GM19397 (cell line): ENCODE measurements around the gene GDPD5.
"Not testable (repeated sequence)": the region's sequence is repeated elsewhere in the genome, so short reads cannot be mapped to it uniquely, and the experiment has no call there.

ENCODE experiments used
- ATAC-seq: cut with Tn5 transposase; IDR thresholded peaks from one replicate; pipeline ENCODE4 v1.9.1; 2021; ENCODE audit warnings: mild to moderate bottlenecking, moderate library complexity; ENCODE audit not compliant: unreplicated experiment

Gene GDPD5

DNA sequence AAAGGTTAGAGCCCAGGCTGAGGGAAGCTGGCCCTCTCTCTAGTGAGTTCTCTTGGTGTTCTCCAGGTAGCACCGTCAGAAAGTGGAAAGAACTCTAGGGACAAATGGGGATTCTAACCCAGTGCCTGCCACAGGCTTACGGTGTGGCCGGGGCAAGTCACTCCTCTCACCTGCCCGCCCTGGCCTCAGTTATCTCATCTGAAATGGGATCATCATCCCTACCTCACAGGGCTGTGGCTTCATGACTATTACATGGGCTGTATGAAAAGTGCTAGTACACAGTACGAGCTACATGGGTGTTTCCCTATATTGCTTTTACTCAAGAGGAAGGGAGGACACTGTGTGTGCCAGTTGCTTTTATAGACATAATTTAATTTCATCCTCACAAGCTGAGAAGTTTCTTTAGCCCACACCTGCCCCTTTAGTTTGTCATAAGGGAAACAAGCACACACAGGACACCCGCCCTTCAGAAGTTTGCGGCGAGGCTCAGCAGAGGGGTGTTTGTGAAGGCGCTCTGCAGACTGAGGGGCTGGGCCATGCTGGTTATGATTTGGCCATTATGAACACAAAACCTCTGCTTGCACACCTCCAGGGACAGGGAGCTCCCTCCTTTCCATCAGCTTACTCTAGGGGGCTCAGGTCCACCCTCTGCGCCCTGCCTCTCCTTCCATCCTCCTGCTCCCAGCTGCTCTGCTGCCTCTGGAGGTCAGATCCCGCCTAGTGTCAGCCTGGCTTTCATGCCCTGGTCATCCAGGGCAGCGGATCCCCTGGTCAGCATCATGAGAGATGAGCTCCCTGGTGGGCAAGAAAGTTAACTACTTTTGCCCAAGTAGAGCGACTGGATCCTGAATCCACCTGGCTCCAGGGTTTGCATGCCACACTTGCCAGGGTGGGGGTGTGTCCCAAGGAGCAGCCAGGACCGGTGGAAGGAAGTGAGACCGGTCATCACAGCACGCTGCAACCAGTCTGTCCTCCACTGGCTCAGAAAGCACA, 93.9 kb downstream of the GDPD5 start:
- no peak for ATAC-seq

DNA sequence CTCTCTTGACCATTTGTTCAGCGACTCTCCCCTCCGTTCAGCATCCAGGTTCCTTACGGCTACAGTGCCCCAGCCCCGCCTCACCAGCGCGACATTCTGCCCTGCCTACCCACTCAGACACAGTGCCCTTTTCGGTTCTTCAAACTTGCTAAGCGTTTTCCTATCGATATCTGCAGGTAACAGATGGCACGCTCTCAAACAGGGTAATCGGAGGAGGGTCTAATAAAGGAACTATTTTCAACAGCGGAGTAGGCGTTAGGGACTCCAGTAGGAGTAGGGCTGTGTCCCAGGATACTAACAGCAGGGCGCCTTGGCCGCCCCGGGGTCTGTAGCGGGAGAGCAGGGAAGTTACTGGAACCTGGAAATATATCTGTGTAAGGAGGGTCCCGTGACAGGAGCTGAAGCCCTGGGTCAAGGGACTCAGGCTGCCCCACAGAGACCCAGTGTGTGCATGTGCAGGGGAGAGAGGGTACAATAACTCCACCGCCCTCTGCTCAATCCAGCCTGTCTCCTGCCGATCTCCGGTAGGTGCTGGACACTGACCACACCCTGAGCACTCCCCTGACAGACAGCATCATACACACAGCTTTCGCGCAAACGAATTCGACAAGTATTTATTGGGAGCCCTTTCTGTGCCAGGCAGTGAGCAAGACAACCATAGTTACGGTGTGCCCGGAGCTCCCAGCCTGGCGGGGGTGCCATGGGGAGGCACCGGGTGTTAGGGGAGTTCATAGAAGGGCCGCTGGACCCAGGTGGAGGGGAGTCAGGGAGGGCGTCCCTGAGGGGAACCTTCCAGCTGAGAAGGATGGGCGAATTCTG, 94.8 kb downstream of the GDPD5 start:
- ATAC-seq, result no peak

DNA sequence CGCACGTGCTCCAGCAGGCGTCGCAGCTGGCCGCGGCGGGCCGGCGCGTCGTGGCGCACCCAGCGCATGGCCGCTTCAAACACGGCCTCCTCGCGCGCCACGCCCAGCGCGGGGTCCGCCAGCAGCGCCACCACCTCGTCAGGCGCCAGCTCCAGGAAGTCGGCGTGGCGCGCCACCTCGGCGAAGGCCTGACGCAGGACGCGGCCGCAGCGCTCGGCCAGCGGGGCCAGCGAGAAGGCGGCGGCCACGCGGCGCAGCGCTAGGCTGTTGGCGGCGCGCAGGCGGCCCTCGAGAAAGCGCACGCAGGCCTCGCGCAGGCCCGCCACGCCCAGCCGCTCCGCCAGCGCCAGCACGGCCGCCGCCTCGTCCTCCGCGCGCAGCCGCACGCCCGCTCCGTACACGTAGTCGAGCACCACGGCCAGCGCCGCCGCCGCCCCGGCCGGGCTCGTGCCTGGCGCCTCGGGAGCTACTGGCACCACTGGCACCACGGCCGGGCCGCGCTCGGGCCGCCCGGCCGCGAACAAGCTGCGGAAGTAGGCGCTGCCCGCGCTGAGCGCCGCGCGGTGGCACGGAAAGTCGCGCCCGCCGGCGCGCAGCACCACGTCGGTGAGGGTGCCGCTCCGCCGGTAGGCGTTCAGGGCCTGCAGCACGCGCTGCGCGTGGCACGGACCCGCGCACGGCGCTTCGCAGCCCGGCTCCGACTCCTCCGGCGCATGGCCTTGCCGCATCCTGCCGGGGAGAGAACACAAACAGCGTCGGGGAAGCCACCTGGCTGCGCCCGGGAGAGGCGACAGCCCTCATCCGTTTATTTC, 95.6 kb downstream of the GDPD5 start:
- ATAC-seq, result no peak

DNA sequence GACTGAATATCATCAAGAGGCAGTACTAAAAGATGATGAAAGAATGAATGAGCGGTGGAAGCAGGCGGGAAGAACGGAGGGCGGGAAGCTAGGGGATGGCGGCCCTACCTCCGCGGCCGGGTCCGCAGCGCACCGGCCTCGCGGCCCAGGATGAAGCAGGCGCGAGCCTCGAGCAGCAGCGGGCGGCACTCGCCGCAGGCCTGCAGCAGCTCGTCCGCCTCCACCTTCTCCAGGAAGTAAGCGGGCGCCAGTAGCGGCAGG, 96.2 kb downstream of the GDPD5 start:
- ATAC-seq, result no peak

DNA sequence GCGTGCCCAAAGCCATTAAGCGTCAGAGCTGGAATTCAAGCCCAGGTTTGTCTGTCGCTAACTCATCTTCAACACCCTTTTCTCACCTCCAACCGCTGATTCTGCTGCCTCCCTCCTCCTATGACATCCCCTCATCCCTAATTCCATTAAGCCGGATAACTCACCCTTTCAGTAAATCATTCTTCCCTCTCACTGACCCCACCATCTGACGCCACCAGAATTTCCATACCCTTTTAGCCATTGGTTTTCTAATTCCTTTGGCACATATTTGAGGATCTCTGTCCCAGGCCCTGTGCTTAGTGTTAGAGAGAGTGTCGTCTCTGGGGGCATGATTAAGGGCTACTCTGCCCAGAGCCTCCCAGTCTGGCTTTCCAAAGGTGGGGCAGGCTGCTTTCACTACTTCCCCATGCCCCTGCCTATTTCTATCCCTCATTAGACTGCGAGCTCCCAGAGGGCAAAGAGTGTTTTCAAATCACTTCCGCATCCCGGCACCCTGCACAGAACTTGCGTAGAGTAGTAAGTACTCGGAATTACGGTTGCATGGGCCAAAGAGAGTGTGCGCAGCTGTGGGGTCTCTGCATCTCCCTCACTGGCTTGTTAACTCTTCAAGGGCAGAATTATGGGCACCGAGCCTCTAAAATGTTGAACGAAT, 96.6 kb downstream of the GDPD5 start:
- ATAC-seq, result no peak

DNA sequence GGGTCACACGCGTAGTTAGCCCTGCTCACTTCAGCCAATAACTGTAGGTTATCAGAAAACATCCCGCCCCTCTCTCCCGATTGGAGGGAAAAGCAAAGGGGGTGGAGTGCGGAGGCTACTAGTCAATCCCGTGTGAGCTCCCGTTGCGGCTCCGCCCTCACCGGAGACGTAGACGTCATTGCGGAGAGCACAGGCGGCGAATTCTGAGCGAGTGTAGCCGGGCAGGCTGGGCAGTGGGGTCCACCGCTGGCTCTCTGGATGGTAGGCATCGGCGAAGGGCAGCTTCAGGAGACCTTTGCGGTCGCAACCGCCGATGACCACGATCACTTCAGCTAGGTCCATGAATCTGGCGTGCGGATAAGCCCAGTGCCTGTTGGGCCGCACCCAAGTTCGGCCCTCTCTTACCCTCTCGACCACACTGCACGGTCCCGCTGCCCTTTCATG, 97.4 kb downstream of the GDPD5 start:
- peak; percentile 74 for ATAC-seq

DNA sequence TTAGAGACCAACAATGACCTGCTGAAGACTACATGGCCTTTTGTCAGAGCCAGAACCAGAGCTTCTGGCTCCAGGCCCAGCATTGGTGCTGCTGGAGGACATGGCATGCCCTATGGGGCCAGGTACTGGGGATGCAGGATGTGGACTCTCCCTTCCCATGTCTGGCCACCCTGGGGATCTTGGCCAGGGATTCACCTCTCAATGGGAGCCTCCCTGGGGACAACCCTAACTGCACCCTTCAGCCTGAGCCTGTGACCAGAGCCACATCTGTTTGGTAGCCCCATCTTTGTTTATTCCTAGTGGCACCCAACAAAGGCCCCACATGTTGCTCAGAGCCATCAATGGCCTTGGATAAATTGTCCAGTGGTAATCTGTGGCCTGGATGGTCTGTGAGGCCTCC, 98.6 kb downstream of the GDPD5 start:
- no peak for ATAC-seq

DNA sequence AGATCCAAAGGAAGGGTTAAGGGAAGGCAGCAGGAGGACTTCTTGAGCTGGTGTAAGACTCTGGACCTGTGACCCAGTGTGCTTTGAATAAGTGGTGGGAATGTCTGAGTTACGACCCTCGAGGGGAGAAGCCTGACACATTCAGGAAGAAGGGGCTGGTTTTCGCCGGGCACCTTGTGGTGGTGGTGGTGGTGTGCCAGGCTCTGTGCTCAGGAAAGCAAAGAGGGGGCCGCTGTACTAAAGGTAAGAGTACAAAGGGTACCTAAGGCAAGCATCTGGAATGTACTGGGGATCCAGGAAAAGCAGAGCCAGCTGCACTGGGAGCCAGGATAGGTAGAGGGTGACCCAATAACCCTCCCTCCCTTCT, 99.0 kb downstream of the GDPD5 start:
- no peak for ATAC-seq

DNA sequence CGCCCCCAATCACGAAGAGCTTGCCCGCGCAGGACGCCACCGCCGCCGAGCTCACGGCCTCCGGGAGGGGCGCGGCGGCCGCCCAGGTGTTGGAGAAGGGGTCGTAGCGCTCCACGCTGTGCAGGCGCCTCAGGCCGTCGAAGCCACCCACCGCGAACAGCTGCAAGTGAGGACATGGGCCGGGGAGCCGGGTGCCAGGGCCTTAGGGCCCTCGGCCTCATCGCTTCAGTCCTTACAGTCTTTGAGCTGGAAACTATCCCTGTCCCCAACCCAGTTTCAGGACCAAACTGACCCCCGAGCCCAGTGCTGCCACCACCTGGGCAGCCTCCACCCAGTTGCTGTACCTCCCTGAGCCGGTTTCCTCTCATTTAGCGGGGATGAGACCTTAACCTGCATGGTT, 100.3 kb downstream of the GDPD5 start:
- ATAC-seq, result no peak

DNA sequence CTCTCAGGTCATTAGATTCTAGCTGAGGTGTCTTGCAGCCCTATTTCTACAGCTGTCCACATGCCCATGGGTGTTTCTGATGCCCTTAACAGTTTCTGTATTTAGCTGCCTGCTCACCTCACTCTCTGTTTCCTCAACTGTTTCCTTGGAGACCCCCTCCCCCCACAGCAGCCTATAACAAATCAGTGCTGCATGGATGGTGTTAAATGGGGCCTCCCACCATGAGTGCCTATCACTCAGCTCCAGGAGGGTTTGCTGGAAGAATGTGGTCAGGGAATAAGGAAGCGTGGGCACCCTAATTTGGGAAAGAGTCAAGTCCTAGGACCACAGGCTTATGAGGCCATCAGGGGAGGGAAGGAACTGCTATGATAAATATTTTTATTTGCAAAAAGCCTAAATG, 101.3 kb downstream of the GDPD5 start:
- no peak for ATAC-seq

DNA sequence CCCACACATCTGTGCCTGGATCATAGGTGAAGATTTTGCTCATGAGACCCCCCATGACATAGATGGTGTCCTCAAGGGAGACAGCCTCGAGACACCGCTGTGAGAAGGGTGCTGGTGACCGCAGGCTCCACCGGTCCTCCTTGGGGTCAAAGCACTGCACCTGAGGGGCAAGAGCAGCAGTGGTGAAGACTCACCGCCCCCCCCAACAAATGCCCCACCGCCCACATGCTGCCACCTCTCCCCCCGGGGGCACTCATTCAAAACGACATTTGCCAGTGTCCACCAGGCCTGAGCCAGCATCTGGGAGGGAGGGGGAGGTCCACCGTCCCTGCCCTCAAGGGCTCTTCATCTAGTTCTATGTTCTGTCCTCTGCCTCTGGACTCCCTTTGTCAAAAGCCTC, 102.0 kb downstream of the GDPD5 start:
- no peak for ATAC-seq

DNA sequence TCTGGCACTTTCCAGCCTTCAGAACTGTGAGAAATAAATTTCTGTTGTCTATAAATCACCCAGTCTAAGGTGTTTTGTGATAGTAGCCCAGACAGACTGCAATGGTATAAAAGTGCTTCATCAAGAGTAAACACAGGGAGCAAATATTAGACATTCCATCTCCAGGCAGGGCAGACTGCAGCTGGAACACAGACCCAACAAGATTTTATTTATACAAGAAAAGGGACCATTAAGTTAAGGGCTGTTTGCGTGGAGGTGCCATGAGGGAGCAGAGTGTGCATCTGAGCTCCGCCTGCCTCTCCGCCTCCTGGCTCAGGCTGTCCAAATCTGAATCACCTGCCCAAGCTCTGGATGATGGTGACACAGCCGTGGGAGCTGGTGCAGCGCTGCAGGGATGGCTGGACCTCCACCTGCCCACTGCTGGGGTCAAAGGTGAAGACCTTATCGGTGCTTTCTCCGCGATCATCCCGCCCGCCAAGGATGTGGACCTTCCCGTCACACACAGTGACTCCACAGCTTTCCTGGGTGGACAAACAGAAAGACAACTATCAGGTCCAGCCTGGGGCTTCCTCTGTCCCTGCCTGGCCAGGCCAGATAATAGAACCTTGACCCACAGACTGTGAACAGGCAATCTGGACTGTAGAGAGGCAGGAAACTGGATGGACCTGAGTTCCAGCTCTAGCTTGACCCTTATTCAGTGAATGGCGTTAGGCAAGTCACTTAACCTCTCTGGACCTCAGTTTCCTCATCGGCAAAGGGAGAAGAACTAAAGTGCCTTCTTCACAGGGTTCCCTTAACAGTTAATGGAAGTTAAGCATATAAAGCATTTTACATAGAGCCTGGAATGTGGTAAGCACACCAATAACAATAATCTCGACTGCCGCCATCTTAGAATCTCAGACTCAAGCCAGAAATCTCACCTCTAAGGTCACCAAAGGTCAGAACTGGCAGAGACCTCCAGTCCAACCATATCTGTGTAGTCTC, 103.2 kb downstream of the GDPD5 start:
- ATAC-seq, result no peak

DNA sequence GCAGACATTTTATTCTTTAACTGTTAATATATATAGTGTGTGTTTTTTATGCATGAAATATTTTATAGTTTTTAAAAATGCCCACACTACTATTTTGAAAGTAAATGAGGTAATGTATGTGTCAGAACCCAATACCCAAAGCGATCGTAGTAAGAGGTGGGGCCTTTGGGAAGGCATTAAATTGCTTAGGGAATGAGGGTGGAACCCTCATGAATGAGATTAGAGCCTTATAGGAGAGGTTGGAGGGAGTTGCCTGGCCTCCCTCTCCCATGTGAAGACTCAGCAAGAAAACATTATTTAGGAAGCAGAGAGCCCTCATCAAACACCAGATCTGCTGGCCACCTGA, 103.9 kb downstream of the GDPD5 start:
- no peak for ATAC-seq

DNA sequence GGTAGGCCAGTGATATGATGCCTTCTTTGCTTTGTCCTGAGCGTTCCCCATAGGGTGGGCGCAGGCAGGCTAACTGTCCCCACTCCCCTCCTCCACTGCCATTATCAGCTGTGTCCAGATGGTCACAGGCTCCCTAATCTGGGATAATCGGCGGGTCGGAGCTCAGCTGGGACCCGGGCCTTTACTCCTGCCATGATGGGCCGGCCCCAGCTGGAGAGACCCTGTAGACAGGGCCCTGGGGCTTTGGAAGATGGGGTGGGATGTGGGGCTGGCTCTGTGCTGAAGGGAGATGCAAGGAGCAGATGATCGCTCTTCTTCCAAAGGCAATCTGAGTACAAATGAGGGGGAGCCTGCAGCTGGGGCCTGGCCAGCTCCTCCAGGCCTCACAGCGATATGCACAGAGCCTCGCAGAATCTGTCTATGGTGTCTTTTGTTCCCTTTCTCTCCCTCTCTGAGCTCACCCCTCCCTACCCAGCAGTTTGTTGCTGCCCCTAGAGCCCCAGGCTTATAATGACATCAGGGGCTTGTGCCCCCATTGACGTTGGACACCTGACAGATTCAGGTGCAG, 104.6 kb downstream of the GDPD5 start:
- ATAC-seq, result no peak

DNA sequence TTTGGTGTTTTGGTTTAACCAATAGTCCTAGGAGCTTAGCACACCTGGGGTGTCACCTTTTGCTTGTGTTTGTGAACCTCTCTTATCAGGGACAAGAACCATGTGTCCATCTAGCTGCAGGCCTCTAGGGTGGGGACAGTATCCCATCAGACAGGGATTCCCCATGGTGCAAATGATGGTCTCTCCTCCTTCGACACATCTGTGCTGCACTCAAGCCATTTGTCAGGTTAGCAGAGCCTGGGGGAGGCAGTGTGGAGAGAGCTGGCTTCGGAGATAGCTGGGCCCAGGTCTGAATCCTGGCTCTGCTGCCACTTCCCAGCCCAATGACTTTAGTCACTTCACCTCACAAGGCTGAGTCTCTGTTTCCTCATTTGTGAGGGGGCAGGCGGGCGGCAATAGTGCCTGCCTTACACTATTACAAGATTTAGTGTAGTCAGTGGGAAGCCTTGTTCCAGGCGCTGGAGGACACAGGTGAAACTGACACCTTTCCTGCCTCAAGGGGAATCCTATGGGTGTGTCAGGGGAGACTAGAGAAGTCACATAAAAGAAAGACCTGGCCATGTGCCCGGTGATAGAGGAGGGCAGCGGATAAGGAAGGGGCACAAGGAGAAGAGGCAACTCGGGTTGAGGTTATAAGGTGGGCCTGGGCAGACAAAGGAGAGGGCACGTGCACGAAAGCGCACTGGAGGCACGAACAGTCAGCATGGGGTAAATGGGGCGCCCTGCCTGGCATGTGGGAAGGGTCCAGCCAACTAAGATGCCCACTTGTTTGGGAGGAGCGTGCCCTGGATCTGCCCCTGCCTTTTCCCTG, 105.3 kb downstream of the GDPD5 start:
- ATAC-seq, result no peak

DNA sequence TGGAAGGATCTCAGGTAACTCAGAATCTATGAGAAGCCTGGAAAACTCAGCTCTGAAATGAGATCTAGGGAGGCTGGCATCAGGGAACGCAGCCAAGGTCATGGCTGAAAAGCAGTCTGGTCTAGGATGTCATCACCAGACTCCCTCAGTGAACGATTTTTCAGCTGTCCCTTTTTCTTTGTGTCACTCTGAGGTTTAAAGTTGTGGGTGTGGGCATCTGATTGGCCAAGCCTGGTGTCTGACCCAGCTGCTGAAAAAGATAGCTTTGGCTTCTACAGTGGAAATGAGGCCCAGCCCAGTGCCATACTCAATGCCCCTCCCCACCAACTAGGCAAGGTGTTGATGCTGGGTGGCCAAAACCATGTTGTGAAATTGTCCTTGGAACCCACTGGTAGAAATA, 111.9 kb downstream of the GDPD5 start:
- no peak for ATAC-seq

DNA sequence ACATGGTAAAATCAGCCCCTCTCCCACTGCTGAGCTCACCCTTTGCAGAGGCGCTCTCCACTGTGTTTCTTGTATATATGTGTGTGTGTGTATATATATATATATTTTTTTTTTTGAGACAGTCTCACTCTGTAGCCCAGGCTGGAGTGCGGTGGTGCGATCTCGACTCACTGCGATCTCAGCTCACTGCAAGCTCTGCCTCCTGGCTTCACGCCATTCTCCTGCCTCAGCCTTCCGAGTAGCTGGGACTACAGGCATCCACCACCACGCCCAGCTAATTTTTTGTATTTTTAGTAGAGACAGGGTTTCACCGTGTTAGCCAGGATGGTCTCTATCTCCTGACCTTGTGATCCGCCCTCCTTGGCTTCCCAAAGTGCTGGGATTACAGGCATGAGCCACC, 112.6 kb downstream of the GDPD5 start:
- ATAC-seq, result not testable (repeated sequence)

DNA sequence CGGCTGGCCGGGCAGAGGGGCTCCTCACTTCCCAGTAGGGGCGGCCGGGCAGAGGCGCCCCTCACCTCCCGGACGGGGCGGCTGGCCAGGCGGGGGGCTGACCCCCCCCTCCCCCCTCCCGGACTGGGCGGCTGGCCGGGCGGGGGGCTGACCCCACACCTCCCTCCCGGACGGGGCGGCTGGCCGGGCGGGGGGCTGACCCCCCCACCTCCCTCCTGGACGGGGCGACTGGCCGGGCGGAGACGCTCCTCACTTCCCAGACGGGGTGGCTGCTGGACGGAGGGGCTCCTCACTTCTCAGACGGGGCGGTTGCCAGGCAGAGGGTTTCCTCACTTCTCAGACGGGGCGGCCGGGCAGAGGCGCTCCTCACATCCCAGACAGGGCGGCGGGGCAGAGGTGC, 115.8 kb downstream of the GDPD5 start:
- not testable (repeated sequence) for ATAC-seq

DNA sequence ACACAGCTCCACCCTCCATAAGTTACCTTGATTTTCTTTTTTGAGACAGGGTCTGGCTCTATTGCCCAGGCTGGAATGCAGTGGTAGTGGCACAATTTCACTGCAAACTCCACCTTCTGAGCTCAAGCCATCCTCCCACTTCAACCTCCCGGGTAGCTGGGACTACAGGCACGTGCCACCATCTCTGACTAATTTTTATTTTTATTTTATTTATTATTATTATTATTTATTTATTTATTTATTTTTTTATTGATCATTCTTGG, 116.9 kb downstream of the GDPD5 start:
- no peak for ATAC-seq
